ENCODE measurements around the gene EMB. TPM values are rescaled to one million over a fixed set of nuclear protein-coding genes. Genes with fewer than 3 reads are reported as not detected.

EMB gene
- total and polyA plus RNA-seq, 2 of the 4 experiments (the other 2 are of a cell fraction): 1.2 to 1.4 TPM

DNA sequence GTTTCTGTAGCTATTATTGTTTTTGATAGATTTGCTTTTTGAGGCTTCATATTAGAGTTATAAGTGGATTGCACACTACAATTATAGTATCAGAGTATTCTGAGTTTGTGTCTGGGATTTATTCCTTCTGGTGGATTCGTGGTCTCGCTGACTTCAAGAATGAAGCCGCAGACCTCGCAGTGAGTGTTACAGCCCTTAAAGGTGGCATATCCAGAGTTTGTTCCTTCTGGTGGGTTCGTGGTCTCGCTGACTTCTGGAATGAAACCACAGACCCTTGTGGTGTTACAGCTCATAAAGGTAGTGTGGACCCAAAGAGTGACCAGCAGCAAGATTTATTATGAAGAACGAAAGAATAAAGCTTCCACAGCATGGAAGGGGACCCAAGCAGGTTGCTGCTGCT lies 6.9 kb upstream of the EMB start:
- Histone ChIP-seq H3K27me3 (ENCODE audit: control insufficient read depth, insufficient read depth, low read length) (no peaks in the 10 kb centered on the region), H3K23ac (ENCODE audit: low read depth, low read length) (no peak overlapping the region), H4K20me1 (ENCODE audit: insufficient read depth, low read length) (no peaks in the 10 kb centered on the region), H4K5ac (ENCODE audit: low read depth, low read length) (no peak overlapping the region), H3K4me2 (ENCODE audit: low read depth, low read length) (no peak overlapping the region), H4K8ac (ENCODE audit: low read depth in 2 of 2, low read length in 2 of 2) (no peak overlapping the region), H3K79me1 (ENCODE audit: low read depth in 1 of 2, low read length in 2 of 2) (no peaks in the 10 kb centered on the region), H3K36me3 (ENCODE audit: control insufficient read depth, insufficient read depth, low read length) (no peaks in the 10 kb centered on the region), H3K4ac (ENCODE audit: low read depth, low read length) (no peak overlapping the region), H3K9me3 (ENCODE audit: control insufficient read depth, insufficient read depth, low read length) (no peaks in the 10 kb centered on the region), H3K4me3 (ENCODE audit: insufficient read depth, low read depth, low read length) (no peak overlapping the region), H3K9ac (ENCODE audit: low read depth, low read length) (no peak overlapping the region), H3K18ac (ENCODE audit: low read depth, low read length) (no peak overlapping the region), H2BK5ac (ENCODE audit: low read depth, low read length, poor library complexity, severe bottlenecking) (no peak overlapping the region), H3K14ac (replicated peaks; ENCODE audit: low read depth, low read length) (no peak overlapping the region), H2AK5ac (ENCODE audit: low read depth, low read length) (no peak overlapping the region), H3K4me1 (ENCODE audit: control insufficient read depth, insufficient read depth, low read length) (no peaks in the 10 kb centered on the region), H3K9me1 (ENCODE audit: insufficient read depth, low read length) (no peaks in the 10 kb centered on the region), H3K56ac (ENCODE audit: extremely low read depth, insufficient read depth, low read length) (no peak overlapping the region), H2AK9ac (replicated peaks; ENCODE audit: low read depth, low read length, poor library complexity) (no peak overlapping the region), H2BK20ac (ENCODE audit: low read depth, low read length) (no peak overlapping the region), H2AFZ (replicated peaks; ENCODE audit: low read length, poor library complexity) (no peak overlapping the region), H2BK120ac (ENCODE audit: low read depth, low read length) (no peak overlapping the region), H3K27ac (ENCODE audit: insufficient read depth, low read length) (no peak overlapping the region), H4K91ac (ENCODE audit: insufficient read depth, low read depth, low read length) (no peak overlapping the region), H2BK15ac (ENCODE audit: low read depth, low read length) (no peak overlapping the region)
- ChIA-PET CTCF (no interaction called here), POLR2A (ENCODE audit: unreplicated experiment) (no interaction called here)
- intact Hi-C loops (cut with micrococcal nuclease): no loop called here
- DNase-seq (no peak), ATAC-seq (ENCODE audit: low read depth) (no peak)
- no TSS peak for BruUV-seq (replicated peaks)
- dilution Hi-C loops (cut with HindIII; ENCODE audit: low sequenced_read_pairs, unreplicated experiment): no loop called here
- 69% methylated on average over 2 of the region's 7 CpGs; no CpG with 5 or more reads in 1 of the 2 experiments for WGBS, 2 experiments (ENCODE audit: extremely low coverage in 2 of 2, insufficient read length in 1 of 2)
- TF ChIP-seq USF2 (IDR thresholded peaks at IDR 0.05; ENCODE audit: low read depth, low read length) (no peak), RAD21 (IDR thresholded peaks at IDR 0.05; ENCODE audit: low read length) (no peak), RFX5 (IDR thresholded peaks at IDR 0.05; ENCODE audit: low read depth, low read length) (no peak), CHD1 (IDR thresholded peaks at IDR 0.05; ENCODE audit: low read depth, low read length) (no peak), CTCF (conservative IDR thresholded peaks at IDR 0.05; ENCODE audit: low read depth, low read length) (no peak), CEBPB (IDR thresholded peaks at IDR 0.05; ENCODE audit: low read depth, low read length) (no peak), NFE2L2 (IDR thresholded peaks at IDR 0.05; ENCODE audit: low read depth, low read length) (no peak), BHLHE40 (IDR thresholded peaks at IDR 0.05; ENCODE audit: low read depth, low read length) (no peak), MXI1 (IDR thresholded peaks at IDR 0.05; ENCODE audit: borderline replicate concordance, low read depth, low read length) (no peak), POLR2A (IDR thresholded peaks at IDR 0.05; ENCODE audit: low read depth, low read length) (no peak), RCOR1 (IDR thresholded peaks at IDR 0.05; ENCODE audit: insufficient replicate concordance, low read length) (no peak), MAZ (IDR thresholded peaks at IDR 0.05; ENCODE audit: borderline replicate concordance, low read depth, low read length) (no peak), MAFK (IDR thresholded peaks at IDR 0.05; ENCODE audit: low read depth, low read length) (no peak), FOS (IDR thresholded peaks at IDR 0.05; ENCODE audit: low read depth, low read length) (no peak)
- in situ Hi-C loops (cut with MboI; ENCODE audit: low sequenced_read_pairs): no loop called here

All from IMR-90 (cell line).